Nephron progenitor cell (in vitro differentiated cells): Measurements from ENCODE around the gene PISD.

Source experiments
- DNase-seq: peaks from one replicate; pipeline ENCODE4 v3.0.0; 2021
- H3K27ac Mint-ChIP-seq: 2 replicates; pipeline ENCODE4 v1.8.0; 2021; ENCODE audit warnings: mild to moderate bottlenecking, moderate library complexity, mixed read lengths
- H3K27me3 Mint-ChIP-seq: 2 replicates; pipeline ENCODE4 v1.8.0; 2021; ENCODE audit warnings: mild to moderate bottlenecking, low read depth, mixed read lengths; ENCODE audit not compliant: poor library complexity
- H3K36me3 Mint-ChIP-seq: 2 replicates; pipeline ENCODE4 v1.8.0; 2021; ENCODE audit warnings: low read depth, mixed read lengths
- H3K4me1 Mint-ChIP-seq: 2 replicates; pipeline ENCODE4 v1.8.0; 2021; ENCODE audit warnings: mixed read lengths
- H3K4me3 Mint-ChIP-seq: 2 replicates; pipeline ENCODE4 v1.8.0; 2021; ENCODE audit warnings: mild to moderate bottlenecking, moderate library complexity, mixed read lengths
- H3K9me3 Mint-ChIP-seq: 2 replicates; pipeline ENCODE4 v1.8.0; 2021; ENCODE audit warnings: mild to moderate bottlenecking, moderate library complexity, mixed read lengths
- TF ChIP-seq, protein P1 (sequence below): fragments of 200-600 bp; sonication (generic); IDR thresholded peaks from 2 replicates; pipeline ENCODE4 v1.5.0; 2021; ENCODE audit warnings: antibody characterized with exemption

Gene PISD

DNA sequence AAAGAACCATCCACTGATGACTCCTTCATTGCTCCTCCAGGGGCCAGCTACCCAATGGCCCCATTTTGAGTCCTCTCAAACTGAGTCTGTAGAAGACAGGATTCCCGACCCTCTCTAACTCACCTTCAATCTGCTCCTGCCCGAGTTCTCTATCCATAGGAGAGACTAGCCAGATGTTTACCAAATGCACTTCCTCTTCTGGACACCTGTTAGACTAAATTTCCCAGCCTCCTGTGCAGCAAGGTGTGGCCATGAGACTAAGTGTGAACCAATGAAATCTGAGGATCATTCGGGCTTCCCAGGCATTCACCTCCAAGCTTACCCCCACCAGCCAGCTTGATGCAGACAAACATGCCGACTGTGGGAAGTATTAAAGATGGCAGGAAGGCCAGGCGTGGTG lies 7.6 kb downstream of the PISD start:
- no peak overlapping the region for H3K4me3 Mint-ChIP-seq
- H3K9me3 Mint-ChIP-seq: no peaks in the 10 kb centered on the region
- H3K36me3 Mint-ChIP-seq: peaks cover 18% of the 10 kb centered on the region
- H3K4me1 Mint-ChIP-seq: peaks cover 5% of the 10 kb centered on the region
- peaks cover 3% of the 10 kb centered on the region for H3K27me3 Mint-ChIP-seq
- H3K27ac Mint-ChIP-seq: no peak overlapping the region
- TF ChIP-seq, protein P1, sequence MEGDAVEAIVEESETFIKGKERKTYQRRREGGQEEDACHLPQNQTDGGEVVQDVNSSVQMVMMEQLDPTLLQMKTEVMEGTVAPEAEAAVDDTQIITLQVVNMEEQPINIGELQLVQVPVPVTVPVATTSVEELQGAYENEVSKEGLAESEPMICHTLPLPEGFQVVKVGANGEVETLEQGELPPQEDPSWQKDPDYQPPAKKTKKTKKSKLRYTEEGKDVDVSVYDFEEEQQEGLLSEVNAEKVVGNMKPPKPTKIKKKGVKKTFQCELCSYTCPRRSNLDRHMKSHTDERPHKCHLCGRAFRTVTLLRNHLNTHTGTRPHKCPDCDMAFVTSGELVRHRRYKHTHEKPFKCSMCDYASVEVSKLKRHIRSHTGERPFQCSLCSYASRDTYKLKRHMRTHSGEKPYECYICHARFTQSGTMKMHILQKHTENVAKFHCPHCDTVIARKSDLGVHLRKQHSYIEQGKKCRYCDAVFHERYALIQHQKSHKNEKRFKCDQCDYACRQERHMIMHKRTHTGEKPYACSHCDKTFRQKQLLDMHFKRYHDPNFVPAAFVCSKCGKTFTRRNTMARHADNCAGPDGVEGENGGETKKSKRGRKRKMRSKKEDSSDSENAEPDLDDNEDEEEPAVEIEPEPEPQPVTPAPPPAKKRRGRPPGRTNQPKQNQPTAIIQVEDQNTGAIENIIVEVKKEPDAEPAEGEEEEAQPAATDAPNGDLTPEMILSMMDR: no peak
- no peak for DNase-seq

DNA sequence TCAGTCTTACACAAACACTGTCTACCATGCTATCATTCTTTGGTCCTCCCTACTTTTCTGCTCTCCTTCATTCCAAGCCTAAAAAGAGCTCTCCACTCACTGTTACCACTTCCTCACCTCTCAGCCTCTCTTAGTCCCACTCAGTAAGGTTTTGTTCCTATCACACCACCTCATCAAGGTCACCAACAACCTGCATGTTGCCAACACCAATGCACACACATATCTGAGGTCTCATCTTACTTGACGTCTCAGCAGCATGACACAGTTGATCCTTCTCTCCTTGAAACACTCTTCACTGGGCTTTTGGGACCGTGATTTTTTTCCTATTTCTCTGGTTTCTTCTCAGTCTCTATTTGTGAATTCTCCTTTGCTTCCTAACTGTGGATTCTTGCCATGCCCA lies 8.1 kb downstream of the PISD start:
- Mint-ChIP-seq H3K27me3 (no peaks in the 10 kb centered on the region), H3K36me3 (peaks cover 23% of the 10 kb centered on the region), H3K27ac (no peak overlapping the region), H3K4me1 (peaks cover under 1% of the 10 kb centered on the region), H3K4me3 (no peak overlapping the region), H3K9me3 (no peaks in the 10 kb centered on the region)
- TF ChIP-seq, protein P1: no peak
- DNase-seq: no peak

DNA sequence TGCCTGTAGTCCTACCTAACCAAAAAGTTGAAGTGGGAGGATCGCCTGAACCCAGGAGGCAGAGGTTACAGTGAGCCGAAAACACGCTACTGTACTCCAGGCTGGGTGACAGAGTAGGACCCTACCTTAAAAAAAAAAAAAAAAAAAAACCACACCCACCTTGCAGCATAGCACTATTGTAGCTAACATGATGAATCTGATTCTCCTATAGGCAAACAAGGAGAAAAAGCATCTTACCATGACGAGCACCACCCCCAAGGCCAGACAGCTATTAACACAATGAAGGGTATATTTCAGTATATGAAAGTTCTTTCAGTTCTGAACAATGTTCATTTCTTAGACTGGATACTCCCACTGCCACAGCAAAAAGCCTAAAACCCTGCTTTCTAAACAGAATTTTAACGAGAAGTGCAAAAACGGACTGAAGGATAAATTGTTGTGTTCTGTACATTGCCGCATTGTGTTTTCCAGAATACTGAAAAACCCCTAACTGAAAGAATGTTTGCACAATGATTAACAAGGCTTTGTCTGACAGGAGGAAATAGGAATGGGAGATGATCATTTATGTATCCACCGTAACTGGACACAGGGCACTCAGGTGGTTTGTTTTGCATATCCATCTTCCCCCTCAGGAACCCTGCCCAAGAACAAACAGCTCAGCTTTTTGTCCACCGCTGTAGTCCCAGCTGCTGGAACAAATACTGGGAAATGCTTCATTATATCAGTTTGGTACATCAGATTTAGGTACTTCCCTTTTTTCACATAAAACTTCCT lies 8.9 kb downstream of the PISD start:
- TF ChIP-seq, protein P1: no peak
- peaks cover 23% of the 10 kb centered on the region for H3K36me3 Mint-ChIP-seq
- no peaks in the 10 kb centered on the region for H3K4me1 Mint-ChIP-seq
- no peak for DNase-seq
- H3K27ac Mint-ChIP-seq: no peak overlapping the region
- H3K4me3 Mint-ChIP-seq: no peak overlapping the region
- H3K27me3 Mint-ChIP-seq: no peaks in the 10 kb centered on the region
- no peaks in the 10 kb centered on the region for H3K9me3 Mint-ChIP-seq

DNA sequence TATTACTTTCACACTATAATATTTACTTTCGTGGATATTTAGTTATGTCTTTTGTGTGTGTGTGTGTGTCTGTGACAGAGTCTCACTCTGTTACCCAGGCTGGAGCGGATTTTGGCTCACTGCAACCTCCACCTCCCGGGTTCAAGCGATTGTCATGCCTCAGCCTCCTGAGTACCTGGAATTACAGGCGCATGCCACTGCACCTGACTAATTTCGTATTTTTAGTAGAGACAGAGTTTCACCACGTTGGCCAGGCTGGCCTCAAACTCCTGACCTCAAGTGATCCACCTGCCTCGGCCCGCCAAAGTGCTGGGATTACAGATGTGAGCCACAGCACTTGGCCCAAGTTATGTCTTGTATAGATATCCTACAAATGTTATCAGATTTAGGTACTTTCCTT lies 9.9 kb downstream of the PISD start:
- H3K4me3 Mint-ChIP-seq: no peak overlapping the region
- H3K27me3 Mint-ChIP-seq: no peaks in the 10 kb centered on the region
- no peak overlapping the region for H3K27ac Mint-ChIP-seq
- H3K9me3 Mint-ChIP-seq: no peaks in the 10 kb centered on the region
- no peak for DNase-seq
- H3K4me1 Mint-ChIP-seq: no peaks in the 10 kb centered on the region
- peaks cover 19% of the 10 kb centered on the region for H3K36me3 Mint-ChIP-seq
- TF ChIP-seq, protein P1: no peak

DNA sequence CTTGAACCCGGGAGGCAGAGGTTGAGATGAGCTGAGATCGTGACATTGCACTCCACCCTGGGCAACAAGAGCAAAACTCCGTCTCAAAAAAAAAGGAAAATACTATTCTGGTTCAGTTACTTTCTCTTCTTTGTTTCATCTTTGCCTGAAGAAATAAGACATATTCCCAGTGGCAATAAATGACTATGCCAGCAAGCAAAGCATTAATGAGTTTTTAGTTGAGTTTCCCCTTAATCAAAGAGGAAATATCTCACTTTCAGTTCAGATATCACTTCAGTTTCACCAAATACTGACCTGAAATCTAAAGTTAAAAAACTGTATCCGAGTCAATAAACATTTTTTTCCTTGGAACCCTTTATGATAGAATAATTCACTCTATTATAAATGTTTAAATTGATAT lies 10.4 kb downstream of the PISD start:
- H3K9me3 Mint-ChIP-seq: no peaks in the 10 kb centered on the region
- no peaks in the 10 kb centered on the region for H3K4me1 Mint-ChIP-seq
- peaks cover 21% of the 10 kb centered on the region for H3K36me3 Mint-ChIP-seq
- H3K27me3 Mint-ChIP-seq: no peaks in the 10 kb centered on the region
- TF ChIP-seq, protein P1: no peak
- no peak overlapping the region for H3K27ac Mint-ChIP-seq
- H3K4me3 Mint-ChIP-seq: no peak overlapping the region
- DNase-seq: no peak

DNA sequence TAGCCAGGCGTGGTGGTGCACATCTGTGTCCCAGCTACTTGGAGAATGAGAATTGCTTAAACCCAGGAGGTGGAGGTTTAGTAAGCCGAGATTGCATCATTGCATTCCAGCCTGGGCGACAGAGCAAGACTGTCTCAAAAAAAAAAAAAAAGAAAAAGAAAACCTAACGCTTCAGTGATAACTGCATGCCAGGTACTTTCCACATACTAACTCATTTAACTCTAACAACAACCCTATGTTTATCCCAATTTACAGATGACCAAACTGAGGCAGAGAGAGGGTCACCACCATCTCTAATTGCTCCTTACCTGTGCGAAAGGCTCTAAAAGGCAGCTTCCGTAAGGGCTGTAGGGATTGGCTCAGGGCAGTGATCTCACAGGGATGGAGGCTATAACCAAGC lies 11.6 kb downstream of the PISD start:
- H3K27me3 Mint-ChIP-seq: no peaks in the 10 kb centered on the region
- TF ChIP-seq, protein P1: no peak
- no peak for DNase-seq
- H3K9me3 Mint-ChIP-seq: no peaks in the 10 kb centered on the region
- no peak overlapping the region for H3K4me3 Mint-ChIP-seq
- H3K36me3 Mint-ChIP-seq: peaks cover 26% of the 10 kb centered on the region
- H3K4me1 Mint-ChIP-seq: no peaks in the 10 kb centered on the region
- H3K27ac Mint-ChIP-seq: no peak overlapping the region
